ENCODE results near the gene FES. TPM values are rescaled to one million over a fixed set of nuclear protein-coding genes. Genes with fewer than 3 reads are reported as not detected.

Gene FES
- total and polyA plus RNA-seq, 2 of the 13 experiments (the other 11 are each of a cell fraction or from before 2014, with no cell fraction given): 4.0 to 9.5 TPM

GRCh38 chr15:90859234-90860131 lies 24.8 kb upstream of the FES start (continued):
- TF ChIP-seq SMC3 (IDR thresholded peaks at IDR 0.05; ENCODE audit: low read length): peak; percentile 52; the same call in 1 of the 2 replicates
- peak; percentile 67 for TF ChIP-seq FOSL2 (CRISPR knock-in tag; IDR thresholded peaks at IDR 0.05)
- TF ChIP-seq CENPX (CRISPR knock-in tag; IDR thresholded peaks at IDR 0.05): no peak
- TF ChIP-seq ETV5 (CRISPR knock-in tag; IDR thresholded peaks at IDR 0.05; ENCODE audit: borderline replicate concordance): peak; percentile 27; the same call in 1 of the 2 replicates
- TF ChIP-seq FOXM1 (CRISPR knock-in tag; IDR thresholded peaks at IDR 0.05): no peak
- TF ChIP-seq CEBPG (CRISPR knock-in tag; IDR thresholded peaks at IDR 0.05): peak; percentile 36; the same call in 1 of the 2 replicates
- TF ChIP-seq ZNF580 (CRISPR knock-in tag; IDR thresholded peaks at IDR 0.05; ENCODE audit: borderline replicate concordance, low read depth): 0 out of 2 replicates have a peak, but pooled peaks have one; percentile 35
- TF ChIP-seq U2AF2 (IDR thresholded peaks at IDR 0.05; ENCODE audit: low read depth, low read length): no peak
- TF ChIP-seq ZNF547 (CRISPR knock-in tag; IDR thresholded peaks at IDR 0.05): peak; percentile 67; the same call in 1 of the 2 replicates
- TF ChIP-seq NCOA2 (CRISPR knock-in tag; IDR thresholded peaks at IDR 0.05): peak; percentile 61
- peak; percentile 58 for TF ChIP-seq CBX5 (CRISPR knock-in tag; IDR thresholded peaks at IDR 0.05; ENCODE audit: borderline replicate concordance)
- TF ChIP-seq ZNF326 (CRISPR knock-in tag; IDR thresholded peaks at IDR 0.05; ENCODE audit: borderline replicate concordance): no peak
- no peak for TF ChIP-seq ARNT (IDR thresholded peaks at IDR 0.05)
- TF ChIP-seq HNF1B (CRISPR knock-in tag; IDR thresholded peaks at IDR 0.05): no peak
- no peak for TF ChIP-seq ZFP36L2 (CRISPR knock-in tag; IDR thresholded peaks at IDR 0.05)
- 0 out of 2 replicates have a peak, but pooled peaks have one; percentile 4 for TF ChIP-seq ZNF281 (CRISPR knock-in tag; IDR thresholded peaks at IDR 0.05; ENCODE audit: borderline replicate concordance)
- 0 out of 2 replicates have a peak, but pooled peaks have one; percentile 69 for TF ChIP-seq HOXA5 (CRISPR knock-in tag; IDR thresholded peaks at IDR 0.05)
- peak; percentile 53; the same call in 1 of the 2 replicates for TF ChIP-seq NFKBIZ (CRISPR knock-in tag; IDR thresholded peaks at IDR 0.05)
- TF ChIP-seq NFYC (CRISPR knock-in tag; IDR thresholded peaks at IDR 0.05): no peak
- TF ChIP-seq TFAP4 (IDR thresholded peaks at IDR 0.05; ENCODE audit: borderline replicate concordance, low read depth): no peak
- peak; percentile 67; the same call in 1 of the 2 replicates for TF ChIP-seq PRDM15 (CRISPR knock-in tag; IDR thresholded peaks at IDR 0.05)

Data from HepG2 (cell line).